ENCODE measurements around the gene KCNK13. TPM values are rescaled to one million over a fixed set of nuclear protein-coding genes. Genes with fewer than 3 reads are reported as not detected.

Gene KCNK13
- total and polyA plus RNA-seq, 2 of the 13 experiments (the other 11 are each of a cell fraction or from before 2014, with no cell fraction given), result 0.08 to 0.29 TPM

DNA sequence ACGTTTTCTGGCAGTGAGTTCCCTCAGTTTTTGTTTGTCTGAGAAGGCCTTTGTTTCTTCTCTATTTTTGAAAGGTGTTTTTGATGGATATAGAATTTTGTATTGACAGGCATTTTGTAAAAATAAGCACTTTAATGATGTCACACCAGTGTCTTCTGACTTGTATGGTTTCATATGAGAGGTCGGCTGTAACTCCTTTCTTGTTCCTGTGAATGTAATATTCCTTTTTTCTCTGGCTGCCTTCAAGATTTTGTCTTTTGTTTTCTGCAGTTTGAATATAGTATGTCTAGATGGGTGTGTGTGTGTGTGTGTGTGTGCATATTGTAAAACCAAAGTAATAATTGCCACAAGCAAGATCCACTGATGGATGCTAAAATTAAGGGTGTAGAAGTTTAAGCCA, 126.8 kb downstream of the KCNK13 start (continued):
- TF ChIP-seq, protein P1, sequence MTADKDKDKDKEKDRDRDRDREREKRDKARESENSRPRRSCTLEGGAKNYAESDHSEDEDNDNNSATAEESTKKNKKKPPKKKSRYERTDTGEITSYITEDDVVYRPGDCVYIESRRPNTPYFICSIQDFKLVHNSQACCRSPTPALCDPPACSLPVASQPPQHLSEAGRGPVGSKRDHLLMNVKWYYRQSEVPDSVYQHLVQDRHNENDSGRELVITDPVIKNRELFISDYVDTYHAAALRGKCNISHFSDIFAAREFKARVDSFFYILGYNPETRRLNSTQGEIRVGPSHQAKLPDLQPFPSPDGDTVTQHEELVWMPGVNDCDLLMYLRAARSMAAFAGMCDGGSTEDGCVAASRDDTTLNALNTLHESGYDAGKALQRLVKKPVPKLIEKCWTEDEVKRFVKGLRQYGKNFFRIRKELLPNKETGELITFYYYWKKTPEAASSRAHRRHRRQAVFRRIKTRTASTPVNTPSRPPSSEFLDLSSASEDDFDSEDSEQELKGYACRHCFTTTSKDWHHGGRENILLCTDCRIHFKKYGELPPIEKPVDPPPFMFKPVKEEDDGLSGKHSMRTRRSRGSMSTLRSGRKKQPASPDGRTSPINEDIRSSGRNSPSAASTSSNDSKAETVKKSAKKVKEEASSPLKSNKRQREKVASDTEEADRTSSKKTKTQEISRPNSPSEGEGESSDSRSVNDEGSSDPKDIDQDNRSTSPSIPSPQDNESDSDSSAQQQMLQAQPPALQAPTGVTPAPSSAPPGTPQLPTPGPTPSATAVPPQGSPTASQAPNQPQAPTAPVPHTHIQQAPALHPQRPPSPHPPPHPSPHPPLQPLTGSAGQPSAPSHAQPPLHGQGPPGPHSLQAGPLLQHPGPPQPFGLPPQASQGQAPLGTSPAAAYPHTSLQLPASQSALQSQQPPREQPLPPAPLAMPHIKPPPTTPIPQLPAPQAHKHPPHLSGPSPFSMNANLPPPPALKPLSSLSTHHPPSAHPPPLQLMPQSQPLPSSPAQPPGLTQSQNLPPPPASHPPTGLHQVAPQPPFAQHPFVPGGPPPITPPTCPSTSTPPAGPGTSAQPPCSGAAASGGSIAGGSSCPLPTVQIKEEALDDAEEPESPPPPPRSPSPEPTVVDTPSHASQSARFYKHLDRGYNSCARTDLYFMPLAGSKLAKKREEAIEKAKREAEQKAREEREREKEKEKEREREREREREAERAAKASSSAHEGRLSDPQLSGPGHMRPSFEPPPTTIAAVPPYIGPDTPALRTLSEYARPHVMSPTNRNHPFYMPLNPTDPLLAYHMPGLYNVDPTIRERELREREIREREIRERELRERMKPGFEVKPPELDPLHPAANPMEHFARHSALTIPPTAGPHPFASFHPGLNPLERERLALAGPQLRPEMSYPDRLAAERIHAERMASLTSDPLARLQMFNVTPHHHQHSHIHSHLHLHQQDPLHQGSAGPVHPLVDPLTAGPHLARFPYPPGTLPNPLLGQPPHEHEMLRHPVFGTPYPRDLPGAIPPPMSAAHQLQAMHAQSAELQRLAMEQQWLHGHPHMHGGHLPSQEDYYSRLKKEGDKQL (CRISPR knock-in tag; IDR thresholded peaks at IDR 0.05; ENCODE audit: low read depth), result no peak
- no peak for TF ChIP-seq ZFP62 (CRISPR knock-in tag; IDR thresholded peaks at IDR 0.05)
- TF ChIP-seq ZNF292 (CRISPR knock-in tag; IDR thresholded peaks at IDR 0.05; ENCODE audit: borderline replicate concordance, low read depth), result no peak
- no peak for TF ChIP-seq KDM5A (IDR thresholded peaks at IDR 0.05; ENCODE audit: borderline replicate concordance, low read length)
- TF ChIP-seq NR2C2 (CRISPR knock-in tag; IDR thresholded peaks at IDR 0.05; ENCODE audit: borderline replicate concordance), result no peak
- no peak for TF ChIP-seq ZNF326 (CRISPR knock-in tag; IDR thresholded peaks at IDR 0.05; ENCODE audit: borderline replicate concordance)
- no peak for TF ChIP-seq ZNF563 (CRISPR knock-in tag; IDR thresholded peaks at IDR 0.05)
- no peak for TF ChIP-seq JARID2 (CRISPR knock-in tag; IDR thresholded peaks at IDR 0.05; ENCODE audit: insufficient replicate concordance)
- TF ChIP-seq ZNF776 (CRISPR knock-in tag; IDR thresholded peaks at IDR 0.05), result no peak
- no peak for TF ChIP-seq SMARCE1 (IDR thresholded peaks at IDR 0.05; ENCODE audit: borderline replicate concordance)
- TF ChIP-seq ZNF724P (CRISPR knock-in tag; IDR thresholded peaks at IDR 0.05; ENCODE audit: borderline replicate concordance), result no peak
- TF ChIP-seq TMF1 (CRISPR knock-in tag; IDR thresholded peaks at IDR 0.05; ENCODE audit: low read depth), result no peak

All from HepG2 (cell line).